GM08714 (cell line): ENCODE measurements around the gene GNPNAT1.

Experiments
- H3K4me3 ChIP-seq: fragments of 200-500 bp; sonication (Bioruptor generic); 2 replicates; pipeline ENCODE4 v1.5.1; 2014; ENCODE audit warnings: mild to moderate bottlenecking, low read length, inconsistent platforms
- ZNF274 ChIP-seq: IDR thresholded peaks from 2 replicates; pipeline ENCODE4 v1.6.1; 2012; ENCODE audit warnings: mild to moderate bottlenecking, low read depth, low read length

The GNPNAT1 gene

GRCh38 chr14:52801014-52801712, 9.8 kb upstream of the GNPNAT1 start:
- no peak overlapping the region for H3K4me3 ChIP-seq

GRCh38 chr14:52798826-52799225, 7.4 kb upstream of the GNPNAT1 start:
- no peak overlapping the region for H3K4me3 ChIP-seq
- TF ChIP-seq ZNF274 = no peak

More at GRCh38 chr14:52801014-52801712, 9.8 kb upstream of the GNPNAT1 start:
- TF ChIP-seq ZNF274 = no peak

DNA sequence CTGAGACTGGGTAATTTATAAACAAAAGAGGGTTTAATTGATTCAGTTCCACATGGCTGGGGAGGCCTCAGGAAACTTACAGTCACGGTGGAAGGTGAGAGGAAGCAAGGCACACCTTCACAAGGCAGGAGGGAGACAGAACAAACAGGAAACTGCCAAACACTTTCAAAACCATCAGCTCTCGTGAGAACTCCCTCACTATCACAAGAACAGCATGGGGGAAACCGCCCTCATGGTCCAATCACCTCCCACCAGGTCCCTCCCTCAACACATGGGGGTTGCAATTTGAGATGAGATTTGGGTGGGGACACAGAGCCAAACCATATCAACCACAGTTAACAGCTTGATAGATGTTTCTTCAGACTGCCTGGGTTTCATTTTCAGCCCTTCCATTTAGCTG, 6.2 kb upstream of the GNPNAT1 start:
- no peak overlapping the region for H3K4me3 ChIP-seq
- TF ChIP-seq ZNF274 = no peak

- no peak overlapping the region for H3K4me3 ChIP-seq
- TF ChIP-seq ZNF274 = no peak
Observed at GRCh38 chr14:52793061-52793460, 1.7 kb upstream of the GNPNAT1 start.

GRCh38 chr14:52792097-52792415, 649 bp upstream of the GNPNAT1 start:
- H3K4me3 ChIP-seq = peak overlapping the region; percentile 47; the same call in 1 of the 2 replicates
- no peak for TF ChIP-seq ZNF274

GRCh38 chr14:52790756-52791222, 618 bp downstream of the GNPNAT1 start:
- H3K4me3 ChIP-seq = peak overlapping the region; percentile 93
- no peak for TF ChIP-seq ZNF274

- no peak for TF ChIP-seq ZNF274
Observed at GRCh38 chr14:52790011-52790755, 1.2 kb downstream of the GNPNAT1 start.

DNA sequence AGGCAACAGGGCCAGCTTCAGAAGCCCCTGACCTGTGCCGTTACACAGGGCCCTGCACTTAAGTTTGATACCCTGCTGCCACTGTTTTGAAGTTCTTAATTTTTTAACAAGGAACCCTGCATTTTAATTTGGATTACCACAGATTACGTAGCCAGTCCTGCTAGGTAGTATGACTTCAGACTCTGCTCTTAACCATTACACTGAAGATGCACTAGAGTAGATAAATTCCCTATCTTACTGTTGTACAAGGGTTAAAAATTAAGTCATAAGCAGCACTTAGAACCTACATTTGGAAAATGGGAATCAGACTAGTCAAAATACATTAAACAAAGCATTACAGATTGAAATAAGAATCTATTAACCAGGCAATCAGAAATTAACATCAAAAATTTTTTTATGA, 2.3 kb downstream of the GNPNAT1 start:
- no peak for TF ChIP-seq ZNF274
- no peak overlapping the region; the same call in 1 of the 2 replicates for H3K4me3 ChIP-seq

More at GRCh38 chr14:52790011-52790755, 1.2 kb downstream of the GNPNAT1 start:
- peak overlapping the region; percentile 93 for H3K4me3 ChIP-seq

DNA sequence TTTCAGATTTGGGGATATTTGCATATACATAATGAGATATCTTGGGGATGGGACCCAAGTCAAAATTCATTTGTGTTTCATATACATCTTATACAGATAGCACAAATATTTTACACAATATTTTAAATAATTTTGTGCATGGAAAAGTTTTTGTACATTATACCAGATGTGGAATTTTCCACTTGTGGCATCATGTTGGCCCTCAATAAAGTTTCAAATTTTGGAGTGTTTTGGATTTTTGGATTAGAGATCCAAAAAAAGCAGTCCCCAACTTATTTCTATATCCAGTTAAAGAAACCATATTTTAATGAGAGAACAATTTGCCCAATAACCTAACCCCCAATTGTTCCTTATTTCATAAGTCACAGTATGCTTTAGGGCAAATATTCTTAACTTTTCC, 4.5 kb downstream of the GNPNAT1 start:
- no peak overlapping the region for H3K4me3 ChIP-seq
- no peak for TF ChIP-seq ZNF274

- H3K4me3 ChIP-seq = no peak overlapping the region
- no peak for TF ChIP-seq ZNF274
Observed at GRCh38 chr14:52783206-52783605, 8.2 kb downstream of the GNPNAT1 start.

DNA sequence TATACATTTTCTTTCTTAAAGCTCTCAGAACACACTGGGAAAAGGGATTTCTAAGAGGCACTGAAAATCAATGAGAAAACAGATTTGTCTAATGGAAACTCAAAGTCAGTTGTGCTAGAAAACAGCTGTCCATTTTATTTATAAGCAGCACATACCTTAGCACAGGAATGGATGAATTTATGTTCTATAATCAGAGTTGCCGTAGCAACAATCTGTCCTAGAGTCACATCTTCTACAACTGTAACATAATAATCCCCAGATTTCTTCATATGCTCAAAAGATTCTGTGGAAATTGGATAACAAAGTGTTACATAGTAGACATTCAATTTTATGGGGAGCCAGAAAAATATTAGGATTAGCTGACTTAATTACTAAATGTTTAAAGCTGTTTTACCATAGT, 9.8 kb downstream of the GNPNAT1 start:
- no peak for TF ChIP-seq ZNF274
- no peak overlapping the region for H3K4me3 ChIP-seq

DNA sequence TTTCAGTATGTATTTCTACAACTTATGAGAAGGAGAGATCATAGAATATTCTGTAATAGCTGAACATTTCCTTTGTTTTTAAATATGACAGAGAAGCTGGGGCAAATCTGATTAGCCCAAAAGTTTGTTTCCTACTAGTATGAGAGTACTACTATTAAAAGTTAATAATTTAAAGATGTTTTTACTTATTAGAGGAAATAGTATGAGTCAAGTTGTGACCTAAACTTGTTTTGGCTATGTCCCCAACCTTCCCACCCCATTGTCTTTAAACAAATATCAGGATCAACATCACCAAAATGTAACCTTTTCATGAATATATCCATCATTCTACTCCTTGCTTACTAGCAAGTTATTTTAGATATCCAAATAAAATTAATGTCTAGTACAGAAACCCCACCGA, 10.5 kb downstream of the GNPNAT1 start:
- TF ChIP-seq ZNF274 = no peak
- H3K4me3 ChIP-seq = no peak overlapping the region

- no peak for TF ChIP-seq ZNF274
- no peak overlapping the region for H3K4me3 ChIP-seq
Observed at GRCh38 chr14:52778702-52779101, 12.7 kb downstream of the GNPNAT1 start.

DNA sequence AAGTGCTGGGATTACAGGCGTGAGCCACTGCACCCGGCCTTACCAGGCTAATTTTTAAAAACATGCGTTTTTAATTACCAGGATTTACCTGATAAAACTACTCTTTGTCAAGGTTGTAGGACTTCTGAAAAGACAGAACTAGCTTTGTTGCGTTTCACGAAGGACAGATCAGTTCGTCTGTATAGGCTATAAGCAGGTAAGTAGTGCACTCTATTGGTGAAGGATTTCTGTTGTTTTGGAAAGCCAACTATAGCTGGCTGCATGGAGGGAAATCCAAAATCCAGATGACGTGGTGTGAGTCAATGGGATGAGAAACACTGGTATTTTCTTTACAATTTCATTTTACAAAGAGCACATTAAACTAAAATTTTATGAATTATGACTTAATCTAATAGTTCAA, 14.6 kb downstream of the GNPNAT1 start:
- no peak overlapping the region for H3K4me3 ChIP-seq
- TF ChIP-seq ZNF274 = no peak

- no peak for TF ChIP-seq ZNF274
- no peak overlapping the region for H3K4me3 ChIP-seq
Observed at GRCh38 chr14:52769887-52770286, 21.5 kb downstream of the GNPNAT1 start.
